Epithelial cell of proximal tubule (primary cell): ENCODE results near the gene SDE2. TPM values are rescaled to one million over a fixed set of nuclear protein-coding genes. Genes with fewer than 3 reads are reported as not detected.

Experiments
- DNase-seq: peaks from one replicate; pipeline ENCODE4 v3.0.0-alpha.2; 2011; ENCODE audit warnings: low read depth
- H3K4me3 ChIP-seq: 2 replicates; pipeline ENCODE4 v1.5.1; 2011; ENCODE audit warnings: low read depth, mild to moderate bottlenecking, low read length
- CTCF ChIP-seq: conservative IDR thresholded peaks from 2 replicates; pipeline ENCODE4 v1.5.1; 2012; ENCODE audit warnings: low read depth, mild to moderate bottlenecking, low read length
- total RNA-seq: library from RNA; depleted of rRNA; stranded (reverse); fragments of >200 nt; gene quantifications from 2 replicates; pipeline ENCODE4 v1.2.3, GENCODE V29; 2015

SDE2 gene
- total RNA-seq, 1 donor from 2014 or later: 19.4 TPM

GRCh38 chr1:225999912-226000337 is 782 bp upstream of the SDE2 start:
- H3K4me3 ChIP-seq: peak overlapping the region; percentile 59
- DNase-seq: peak; percentile 27
- TF ChIP-seq CTCF: no peak

- peak overlapping the region; percentile 78 for H3K4me3 ChIP-seq
- TF ChIP-seq CTCF: no peak
- peak; percentile 23 for DNase-seq
Observed at GRCh38 chr1:225998560-225999226, 450 bp downstream of the SDE2 start.

- DNase-seq: no peak
- no peak for TF ChIP-seq CTCF
- H3K4me3 ChIP-seq: no peak overlapping the region
Observed at GRCh38 chr1:225996946-225997545, 2.1 kb downstream of the SDE2 start.

- H3K4me3 ChIP-seq: no peak overlapping the region
- no peak for TF ChIP-seq CTCF
- no peak for DNase-seq
Observed at GRCh38 chr1:225995919-225996864, 3.0 kb downstream of the SDE2 start.

- no peak overlapping the region for H3K4me3 ChIP-seq
- TF ChIP-seq CTCF: no peak
- no peak for DNase-seq
Observed at GRCh38 chr1:225990705-225991464, 8.3 kb downstream of the SDE2 start.

GRCh38 chr1:225987491-225988316 is 11.4 kb downstream of the SDE2 start:
- TF ChIP-seq CTCF: peak; percentile 65
- no peak for DNase-seq

More at GRCh38 chr1:225987491-225988316, 11.4 kb downstream of the SDE2 start:
- H3K4me3 ChIP-seq: no peak overlapping the region
